ENCODE data around the gene RAPGEF1.
"Not testable (repeated sequence)": the region's sequence is repeated elsewhere in the genome, so short reads cannot be mapped to it uniquely, and the experiment has no call there.

The RAPGEF1 gene

GRCh38 chr9:131663288-131663687, 76.6 kb downstream of the RAPGEF1 start:
- TF ChIP-seq CTCF (IDR thresholded peaks at IDR 0.05; ENCODE audit: low read depth, low read length, missing control alignments) = no peak
- H3K4me3 ChIP-seq (ENCODE audit: low read depth, low read length) = no peak overlapping the region; the same call in 1 of the 2 replicates
- DNase-seq (ENCODE audit: low read depth) = no peak

- not testable (repeated sequence) for DNase-seq (ENCODE audit: low read depth); H3K4me3 ChIP-seq (ENCODE audit: low read depth, low read length)
These were observed 77.6 kb downstream of the RAPGEF1 start for GRCh38 chr9:131662289-131662621.

- TF ChIP-seq CTCF (IDR thresholded peaks at IDR 0.05; ENCODE audit: low read depth, low read length, missing control alignments) = peak; percentile 10
- DNase-seq (ENCODE audit: low read depth) = no peak
- H3K4me3 ChIP-seq (ENCODE audit: low read depth, low read length) = no peak overlapping the region; the same call in 1 of the 2 replicates
These were observed 78.1 kb downstream of the RAPGEF1 start for GRCh38 chr9:131661568-131662288.

GRCh38 chr9:131660466-131661405, 79.1 kb downstream of the RAPGEF1 start:
- H3K4me3 ChIP-seq (ENCODE audit: low read depth, low read length) = no peak overlapping the region
- DNase-seq (ENCODE audit: low read depth) = no peak
- no peak for TF ChIP-seq CTCF (IDR thresholded peaks at IDR 0.05; ENCODE audit: low read depth, low read length, missing control alignments)

GRCh38 chr9:131658377-131659129, 81.3 kb downstream of the RAPGEF1 start:
- peak overlapping the region; percentile 9; the same call in 1 of the 2 replicates for H3K4me3 ChIP-seq (ENCODE audit: low read depth, low read length)
- TF ChIP-seq CTCF (IDR thresholded peaks at IDR 0.05; ENCODE audit: low read depth, low read length, missing control alignments) = no peak
- DNase-seq (ENCODE audit: low read depth) = no peak

GRCh38 chr9:131657940-131658339, 81.9 kb downstream of the RAPGEF1 start:
- H3K4me3 ChIP-seq (ENCODE audit: low read depth, low read length) = no peak overlapping the region; the same call in 1 of the 2 replicates
- DNase-seq (ENCODE audit: low read depth) = no peak
- TF ChIP-seq CTCF (IDR thresholded peaks at IDR 0.05; ENCODE audit: low read depth, low read length, missing control alignments) = no peak

GRCh38 chr9:131657456-131657855, 82.4 kb downstream of the RAPGEF1 start:
- DNase-seq (ENCODE audit: low read depth) = no peak
- H3K4me3 ChIP-seq (ENCODE audit: low read depth, low read length) = no peak overlapping the region; the same call in 1 of the 2 replicates
- no peak for TF ChIP-seq CTCF (IDR thresholded peaks at IDR 0.05; ENCODE audit: low read depth, low read length, missing control alignments)
